Activated CD8-positive, alpha-beta memory T cell treated with anti-CD3 and anti-CD28 coated beads for 1 hour (primary cell): Measurements from ENCODE around the gene PSRC1.

ENCODE experiments used
- DNase-seq, 2 donors: peaks; one replicate each; pipeline ENCODE4 v3.0.0-alpha.2; 2020; ENCODE audit warnings: low read depth in 1 of 2; ENCODE audit errors: extremely low read depth in 1 of 2

The PSRC1 gene

DNA sequence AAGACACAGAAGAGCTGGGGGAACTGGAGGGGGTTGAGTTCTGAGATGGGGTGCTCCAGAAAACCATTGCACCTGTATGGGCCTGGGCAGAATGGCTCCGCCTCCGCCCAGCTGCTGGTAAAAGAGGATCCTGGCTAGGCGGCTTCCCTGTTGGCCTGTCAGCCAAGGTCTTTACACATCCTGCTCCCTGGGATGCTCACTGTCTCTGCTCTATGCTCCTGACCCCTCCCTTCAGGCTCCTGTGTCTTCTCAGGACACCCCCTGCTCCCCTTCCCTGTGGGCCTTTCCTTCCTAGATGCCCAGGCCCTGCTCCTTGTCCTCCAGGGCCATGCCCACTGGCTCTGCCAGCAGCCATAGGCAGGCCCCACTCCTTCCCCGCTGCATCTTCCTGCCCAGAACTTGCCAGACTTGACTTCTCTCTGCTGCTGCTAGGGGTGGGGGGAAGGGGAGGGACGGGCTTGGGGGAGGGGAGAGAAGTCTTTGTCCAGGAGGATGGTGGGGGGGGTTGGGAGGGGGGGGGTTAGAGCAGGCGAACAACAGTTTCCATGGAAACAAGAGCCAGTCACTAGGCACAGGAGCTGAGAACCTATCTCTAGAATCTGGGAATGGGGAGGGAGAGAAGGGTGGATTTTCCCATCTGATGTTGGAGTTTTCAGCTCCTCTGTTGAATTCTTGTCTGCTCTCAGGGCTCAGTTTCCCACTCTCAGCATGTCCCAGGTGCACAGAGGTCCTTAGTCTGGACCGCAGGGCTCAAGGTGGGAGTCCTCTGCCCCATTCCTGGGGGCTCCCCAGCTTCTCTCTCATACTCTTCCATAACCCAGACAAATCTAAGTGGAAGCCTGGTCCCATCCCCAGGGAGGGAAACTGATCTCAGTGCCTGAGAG lies 23.0 kb downstream of the PSRC1 start:
- DNase-seq, result no peak

DNA sequence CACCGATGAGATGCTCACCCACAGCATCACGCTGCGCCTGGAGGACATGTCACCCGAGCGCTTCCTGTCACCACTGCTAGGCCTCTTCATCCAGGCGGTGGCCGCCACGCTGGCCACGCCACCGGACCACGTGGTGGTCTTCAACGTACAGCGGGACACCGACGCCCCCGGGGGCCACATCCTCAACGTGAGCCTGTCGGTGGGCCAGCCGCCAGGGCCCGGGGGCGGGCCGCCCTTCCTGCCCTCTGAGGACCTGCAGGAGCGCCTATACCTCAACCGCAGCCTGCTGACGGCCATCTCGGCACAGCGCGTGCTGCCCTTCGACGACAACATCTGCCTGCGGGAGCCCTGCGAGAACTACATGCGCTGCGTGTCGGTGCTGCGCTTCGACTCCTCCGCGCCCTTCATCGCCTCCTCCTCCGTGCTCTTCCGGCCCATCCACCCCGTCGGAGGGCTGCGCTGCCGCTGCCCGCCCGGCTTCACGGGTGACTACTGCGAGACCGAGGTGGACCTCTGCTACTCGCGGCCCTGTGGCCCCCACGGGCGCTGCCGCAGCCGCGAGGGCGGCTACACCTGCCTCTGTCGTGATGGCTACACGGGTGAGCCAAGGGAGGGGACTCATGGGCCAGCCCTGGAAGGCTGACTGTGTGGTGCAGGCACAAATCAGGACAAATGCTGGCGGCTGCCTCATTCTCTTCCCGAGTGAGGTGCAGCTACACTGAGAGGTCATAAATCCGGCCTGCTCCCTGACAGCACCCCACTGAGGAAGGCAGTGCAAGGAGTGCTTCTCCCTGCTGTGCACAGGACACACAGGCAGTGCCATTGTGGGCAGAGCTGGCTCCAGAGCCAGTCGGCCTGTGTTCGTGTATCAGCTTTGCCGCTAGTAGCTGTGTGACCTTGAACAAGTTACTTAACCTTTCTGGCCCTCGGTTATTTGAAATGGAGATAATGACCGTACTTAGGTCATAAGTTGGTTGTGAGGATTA lies 24.2 kb downstream of the PSRC1 start:
- DNase-seq, result no peak

DNA sequence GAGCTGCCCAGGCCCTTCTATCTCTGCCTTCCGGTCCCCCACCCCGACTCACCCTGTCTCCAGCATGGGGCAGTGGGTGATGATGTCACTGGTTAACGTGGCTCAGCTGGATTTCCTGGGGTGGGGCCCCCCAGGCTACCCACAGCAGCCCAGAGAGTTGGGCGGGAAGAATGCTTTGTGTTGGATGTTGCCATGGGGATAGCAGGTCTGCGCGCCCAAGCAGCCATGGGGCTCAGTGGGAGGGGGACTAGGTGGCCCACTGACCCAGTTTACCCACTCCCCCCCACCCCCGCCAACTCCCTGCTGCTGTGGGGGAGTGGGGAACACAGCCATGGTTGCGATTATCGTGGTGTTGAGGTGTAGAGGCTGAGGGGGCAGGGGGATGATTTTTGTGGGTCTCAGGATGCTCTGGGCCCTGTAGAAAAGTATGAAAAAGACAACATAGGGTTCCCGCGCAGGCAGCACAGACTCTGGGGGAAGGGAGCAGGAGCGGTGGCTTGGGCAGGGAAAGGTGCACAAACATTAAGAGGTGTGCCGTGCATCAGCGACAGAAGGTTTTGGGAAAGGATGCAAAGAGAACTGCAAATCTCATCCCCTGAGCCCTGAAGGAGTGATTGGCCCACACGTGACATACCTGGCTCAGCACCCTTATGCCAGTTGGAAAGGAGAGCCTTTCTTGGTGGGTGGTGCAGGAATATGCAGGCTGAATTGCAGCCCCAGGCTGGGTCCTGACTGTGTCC lies 25.1 kb downstream of the PSRC1 start:
- DNase-seq, result no peak

DNA sequence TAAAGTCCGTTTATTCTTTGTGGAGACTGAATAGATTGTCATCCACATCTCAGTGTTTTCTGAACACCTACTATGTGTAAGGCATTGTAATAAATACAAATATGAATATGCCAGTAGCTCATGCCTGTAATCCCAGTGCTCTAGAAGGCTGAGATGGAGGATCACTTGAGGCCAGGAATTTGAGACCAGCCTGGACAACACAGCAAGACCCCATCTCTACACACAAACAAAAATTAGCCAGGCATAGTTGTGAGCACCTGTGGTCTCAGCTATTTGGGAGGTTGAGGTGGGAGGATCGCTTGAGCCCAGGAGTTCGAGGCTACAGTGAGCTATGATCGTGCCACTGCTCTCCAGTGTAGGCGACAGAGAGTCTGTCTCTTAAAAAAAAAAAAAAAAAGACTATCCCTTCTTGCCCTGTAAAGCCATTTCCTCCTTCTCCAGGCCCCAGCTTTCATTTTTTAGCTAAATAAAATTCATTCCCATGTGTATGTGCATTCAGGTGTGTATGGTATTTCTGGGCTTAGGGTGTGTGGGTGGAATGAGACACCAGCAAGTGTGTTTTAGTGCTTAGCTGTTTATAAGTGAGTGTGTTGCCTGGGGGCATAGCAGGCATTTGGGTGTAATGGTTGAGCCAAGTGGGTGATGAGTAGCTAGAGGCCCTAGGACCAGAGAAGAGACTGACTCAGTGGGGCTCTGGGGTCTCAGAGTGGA lies 25.8 kb downstream of the PSRC1 start:
- DNase-seq, result no peak

DNA sequence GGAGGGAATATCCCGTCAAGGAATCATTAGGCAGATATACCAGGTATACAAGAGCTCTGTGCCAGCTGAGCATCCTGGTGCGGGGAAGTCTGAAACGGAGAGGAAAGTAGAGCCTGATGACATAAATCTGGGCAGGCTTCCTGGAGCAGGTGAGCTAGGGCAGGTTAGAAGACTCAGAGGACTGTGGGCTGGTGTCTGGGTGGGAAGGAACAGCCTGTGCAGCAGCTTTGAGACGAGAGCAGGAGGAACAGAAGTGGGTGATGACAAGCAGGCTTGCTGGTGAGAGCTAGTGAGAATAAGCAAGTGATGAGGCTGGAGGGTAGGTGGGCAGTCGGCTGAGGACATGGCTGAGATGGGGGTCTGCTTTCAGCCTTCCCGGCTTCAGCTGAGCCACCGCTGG lies 26.9 kb downstream of the PSRC1 start:
- DNase-seq, result no peak

DNA sequence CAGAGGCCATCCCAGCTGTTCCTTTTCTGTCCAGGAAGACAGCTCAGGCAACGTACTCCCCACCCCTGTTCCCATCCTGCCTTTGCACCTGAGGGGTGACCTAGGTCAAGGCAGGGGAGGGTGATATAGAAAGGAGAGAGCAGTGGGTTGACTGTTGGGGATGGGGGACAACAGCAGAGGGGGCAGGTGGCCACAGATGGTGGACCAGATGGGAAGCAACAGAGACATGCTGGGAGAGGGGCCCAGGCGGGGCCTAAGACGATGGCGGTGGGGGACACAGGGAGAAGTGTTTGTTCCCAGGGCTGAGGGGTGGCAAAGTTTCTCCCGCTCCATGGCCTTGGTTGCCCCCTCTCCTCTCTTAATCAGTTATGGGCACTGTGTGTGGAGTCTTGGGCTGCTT lies 27.3 kb downstream of the PSRC1 start:
- no peak for DNase-seq

DNA sequence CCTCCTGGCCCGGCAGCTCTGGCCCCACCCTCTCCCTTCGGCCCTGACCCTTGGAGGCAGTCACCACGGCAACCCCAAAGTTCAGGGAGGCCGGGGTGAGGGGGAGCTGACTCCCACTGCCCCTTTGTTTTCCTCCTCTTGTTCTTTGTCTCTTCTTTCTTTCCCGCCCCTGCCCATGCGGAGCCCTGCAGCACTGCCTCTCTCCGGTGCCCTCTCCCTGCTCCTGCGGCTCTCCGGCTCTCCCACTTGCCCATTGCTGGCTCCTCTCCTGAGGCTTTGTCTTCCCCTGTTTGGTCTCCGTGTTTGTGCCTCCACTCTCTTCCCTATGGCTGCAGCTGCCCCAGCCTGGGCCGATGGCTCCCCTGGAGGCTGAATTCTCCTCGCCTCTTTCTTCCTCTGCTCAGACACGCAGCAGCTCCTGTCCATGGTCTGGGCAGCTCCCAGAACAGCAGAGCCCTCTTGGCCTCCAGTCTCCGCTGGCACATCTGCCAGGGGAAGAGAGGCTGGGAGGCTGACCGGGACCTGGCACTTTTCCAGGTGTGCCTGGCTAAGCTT lies 27.8 kb downstream of the PSRC1 start:
- DNase-seq, result no peak

DNA sequence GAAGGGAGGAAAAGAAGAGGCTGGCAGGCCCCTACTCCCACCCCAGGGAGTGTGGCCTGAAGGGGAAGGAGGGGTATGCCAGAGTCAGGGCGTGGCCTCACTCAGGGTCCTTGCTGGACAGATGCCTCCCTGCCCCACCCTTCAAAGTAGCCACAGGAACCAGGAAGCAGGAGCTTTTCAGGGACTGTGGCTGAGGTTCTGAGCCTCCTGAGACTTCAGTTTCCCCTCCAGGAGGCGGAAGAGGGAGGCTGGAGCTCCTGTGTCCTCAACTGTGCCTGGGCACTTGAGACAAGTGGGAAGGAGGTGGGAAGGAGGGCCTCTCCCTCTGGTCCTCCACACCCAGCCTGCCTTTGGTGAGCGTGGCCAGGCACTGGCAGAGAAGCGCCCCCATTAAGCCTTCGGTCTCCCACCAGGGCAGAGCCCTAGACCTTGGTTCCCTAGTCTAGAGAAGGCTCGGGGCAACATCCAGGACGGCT lies 28.3 kb downstream of the PSRC1 start:
- no peak for DNase-seq

DNA sequence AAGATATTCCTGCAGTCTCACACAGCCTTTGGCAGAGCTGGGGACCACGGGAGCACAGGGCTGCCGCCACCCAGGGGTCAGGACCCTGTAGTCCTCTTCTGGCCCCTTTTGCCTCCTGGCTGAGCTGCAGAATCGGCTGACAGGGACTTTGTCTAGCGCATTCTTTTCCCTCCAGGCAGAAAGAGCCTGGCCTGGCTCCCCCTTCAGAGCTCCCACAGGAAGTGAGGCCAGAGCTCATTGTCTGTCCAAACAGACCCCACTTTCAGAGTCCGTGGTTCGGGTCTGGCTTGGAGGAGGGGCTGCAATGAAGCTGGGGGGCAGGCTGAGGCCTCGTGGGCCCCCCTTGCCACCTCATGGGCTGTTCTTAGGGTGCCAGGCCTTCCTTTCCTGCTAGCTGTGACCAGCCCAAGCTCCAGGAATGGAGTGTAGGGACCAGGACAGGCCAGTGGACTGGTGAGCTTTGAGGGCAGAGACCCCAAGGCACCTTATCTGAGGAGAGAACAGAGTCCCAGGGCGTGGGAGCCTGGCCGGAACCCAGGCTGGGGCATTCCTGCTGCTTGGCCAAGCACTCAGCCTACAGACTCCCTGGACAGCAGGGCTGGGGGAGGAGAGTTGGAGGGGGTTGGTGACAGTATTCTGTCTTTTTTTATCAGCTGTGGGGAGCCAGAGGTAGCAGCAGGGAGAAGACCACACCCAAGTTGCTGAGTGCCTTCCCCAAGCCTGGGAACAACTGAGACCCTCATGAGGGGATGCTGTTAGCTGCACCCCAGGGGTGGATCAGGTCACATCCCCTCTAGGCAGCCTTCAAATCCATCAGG lies 28.9 kb downstream of the PSRC1 start:
- DNase-seq, result no peak

DNA sequence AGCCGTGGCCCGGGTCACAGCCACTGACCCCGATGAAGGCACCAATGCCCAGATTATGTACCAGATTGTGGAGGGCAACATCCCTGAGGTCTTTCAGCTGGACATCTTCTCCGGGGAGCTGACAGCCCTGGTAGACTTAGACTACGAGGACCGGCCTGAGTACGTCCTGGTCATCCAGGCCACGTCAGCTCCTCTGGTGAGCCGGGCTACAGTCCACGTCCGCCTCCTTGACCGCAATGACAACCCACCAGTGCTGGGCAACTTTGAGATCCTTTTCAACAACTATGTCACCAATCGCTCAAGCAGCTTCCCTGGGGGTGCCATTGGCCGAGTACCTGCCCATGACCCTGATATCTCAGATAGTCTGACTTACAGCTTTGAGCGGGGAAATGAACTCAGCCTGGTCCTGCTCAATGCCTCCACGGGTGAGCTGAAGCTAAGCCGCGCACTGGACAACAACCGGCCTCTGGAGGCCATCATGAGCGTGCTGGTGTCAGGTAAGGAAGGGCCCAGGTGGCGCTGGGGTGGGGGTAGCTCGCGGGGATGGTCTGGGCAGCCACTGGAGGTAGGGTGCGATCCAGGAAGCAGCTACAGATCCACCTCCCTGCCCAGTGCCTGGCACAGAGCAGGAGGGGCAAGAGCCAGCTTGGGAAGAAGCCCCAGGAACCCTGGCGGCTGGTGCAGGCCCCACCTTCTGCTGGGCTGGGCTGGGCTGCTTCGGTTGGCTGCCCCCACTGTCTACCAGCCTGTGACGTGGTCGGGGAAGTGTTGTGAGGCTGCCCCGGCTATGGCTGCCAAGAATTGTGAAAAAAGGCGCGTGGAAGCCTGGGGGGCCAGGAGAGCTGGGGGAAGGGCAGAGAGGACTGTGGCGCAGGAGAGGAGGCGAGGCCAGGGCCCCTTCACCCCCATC lies 29.8 kb downstream of the PSRC1 start:
- no peak for DNase-seq

DNA sequence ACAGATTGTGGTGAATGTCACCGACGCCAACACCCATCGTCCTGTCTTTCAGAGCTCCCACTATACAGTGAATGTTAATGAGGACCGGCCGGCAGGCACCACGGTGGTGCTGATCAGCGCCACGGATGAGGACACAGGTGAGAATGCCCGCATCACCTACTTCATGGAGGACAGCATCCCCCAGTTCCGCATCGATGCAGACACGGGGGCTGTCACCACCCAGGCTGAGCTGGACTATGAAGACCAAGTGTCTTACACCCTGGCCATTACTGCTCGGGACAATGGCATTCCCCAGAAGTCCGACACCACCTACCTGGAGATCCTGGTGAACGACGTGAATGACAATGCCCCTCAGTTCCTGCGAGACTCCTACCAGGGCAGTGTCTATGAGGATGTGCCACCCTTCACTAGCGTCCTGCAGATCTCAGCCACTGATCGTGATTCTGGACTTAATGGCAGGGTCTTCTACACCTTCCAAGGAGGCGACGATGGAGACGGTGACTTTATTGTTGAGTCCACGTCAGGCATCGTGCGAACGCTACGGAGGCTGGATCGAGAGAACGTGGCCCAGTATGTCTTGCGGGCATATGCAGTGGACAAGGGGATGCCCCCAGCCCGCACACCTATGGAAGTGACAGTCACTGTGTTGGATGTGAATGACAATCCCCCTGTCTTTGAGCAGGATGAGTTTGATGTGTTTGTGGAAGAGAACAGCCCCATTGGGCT lies 30.6 kb downstream of the PSRC1 start:
- DNase-seq, result no peak

DNA sequence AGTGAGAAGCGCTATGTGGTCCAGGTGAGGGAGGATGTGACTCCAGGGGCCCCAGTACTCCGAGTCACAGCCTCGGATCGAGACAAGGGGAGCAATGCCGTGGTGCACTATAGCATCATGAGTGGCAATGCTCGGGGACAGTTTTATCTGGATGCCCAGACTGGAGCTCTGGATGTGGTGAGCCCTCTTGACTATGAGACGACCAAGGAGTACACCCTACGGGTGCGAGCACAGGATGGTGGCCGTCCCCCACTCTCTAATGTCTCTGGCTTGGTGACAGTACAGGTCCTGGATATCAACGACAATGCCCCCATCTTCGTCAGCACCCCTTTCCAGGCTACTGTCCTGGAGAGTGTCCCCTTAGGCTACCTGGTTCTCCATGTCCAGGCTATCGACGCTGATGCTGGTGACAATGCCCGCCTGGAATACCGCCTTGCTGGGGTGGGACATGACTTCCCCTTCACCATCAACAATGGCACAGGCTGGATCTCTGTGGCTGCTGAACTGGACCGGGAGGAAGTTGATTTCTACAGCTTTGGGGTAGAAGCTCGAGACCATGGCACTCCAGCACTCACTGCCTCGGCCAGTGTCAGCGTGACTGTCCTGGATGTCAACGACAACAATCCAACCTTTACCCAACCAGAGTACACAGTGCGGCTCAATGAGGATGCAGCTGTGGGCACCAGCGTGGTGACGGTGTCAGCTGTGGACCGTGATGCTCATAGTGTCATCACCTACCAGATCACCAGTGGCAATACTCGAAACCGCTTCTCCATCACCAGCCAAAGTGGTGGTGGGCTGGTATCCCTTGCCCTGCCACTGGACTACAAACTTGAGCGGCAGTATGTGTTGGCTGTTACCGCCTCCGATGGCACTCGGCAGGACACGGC lies 31.4 kb downstream of the PSRC1 start:
- DNase-seq, result no peak

DNA sequence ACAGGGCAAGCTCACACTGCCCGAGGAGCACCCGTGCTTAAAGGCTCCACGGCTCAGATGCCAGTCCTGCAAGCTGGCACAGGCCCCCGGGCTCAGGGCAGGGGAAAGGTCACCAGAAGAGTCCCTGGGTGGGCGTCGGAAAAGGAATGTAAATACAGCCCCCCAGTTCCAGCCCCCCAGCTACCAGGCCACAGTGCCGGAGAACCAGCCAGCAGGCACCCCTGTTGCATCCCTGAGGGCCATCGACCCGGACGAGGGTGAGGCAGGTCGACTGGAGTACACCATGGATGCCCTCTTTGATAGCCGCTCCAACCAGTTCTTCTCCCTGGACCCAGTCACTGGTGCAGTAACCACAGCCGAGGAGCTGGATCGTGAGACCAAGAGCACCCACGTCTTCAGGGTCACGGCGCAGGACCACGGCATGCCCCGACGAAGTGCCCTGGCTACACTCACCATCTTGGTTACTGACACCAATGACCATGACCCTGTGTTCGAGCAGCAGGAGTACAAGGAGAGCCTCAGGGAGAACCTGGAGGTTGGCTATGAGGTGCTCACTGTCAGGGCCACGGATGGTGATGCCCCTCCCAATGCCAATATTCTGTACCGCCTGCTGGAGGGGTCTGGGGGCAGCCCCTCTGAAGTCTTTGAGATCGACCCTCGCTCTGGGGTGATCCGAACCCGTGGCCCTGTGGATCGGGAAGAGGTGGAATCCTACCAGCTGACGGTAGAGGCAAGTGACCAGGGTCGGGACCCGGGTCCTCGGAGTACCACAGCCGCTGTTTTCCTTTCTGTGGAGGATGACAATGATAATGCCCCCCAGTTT lies 32.3 kb downstream of the PSRC1 start:
- no peak for DNase-seq

DNA sequence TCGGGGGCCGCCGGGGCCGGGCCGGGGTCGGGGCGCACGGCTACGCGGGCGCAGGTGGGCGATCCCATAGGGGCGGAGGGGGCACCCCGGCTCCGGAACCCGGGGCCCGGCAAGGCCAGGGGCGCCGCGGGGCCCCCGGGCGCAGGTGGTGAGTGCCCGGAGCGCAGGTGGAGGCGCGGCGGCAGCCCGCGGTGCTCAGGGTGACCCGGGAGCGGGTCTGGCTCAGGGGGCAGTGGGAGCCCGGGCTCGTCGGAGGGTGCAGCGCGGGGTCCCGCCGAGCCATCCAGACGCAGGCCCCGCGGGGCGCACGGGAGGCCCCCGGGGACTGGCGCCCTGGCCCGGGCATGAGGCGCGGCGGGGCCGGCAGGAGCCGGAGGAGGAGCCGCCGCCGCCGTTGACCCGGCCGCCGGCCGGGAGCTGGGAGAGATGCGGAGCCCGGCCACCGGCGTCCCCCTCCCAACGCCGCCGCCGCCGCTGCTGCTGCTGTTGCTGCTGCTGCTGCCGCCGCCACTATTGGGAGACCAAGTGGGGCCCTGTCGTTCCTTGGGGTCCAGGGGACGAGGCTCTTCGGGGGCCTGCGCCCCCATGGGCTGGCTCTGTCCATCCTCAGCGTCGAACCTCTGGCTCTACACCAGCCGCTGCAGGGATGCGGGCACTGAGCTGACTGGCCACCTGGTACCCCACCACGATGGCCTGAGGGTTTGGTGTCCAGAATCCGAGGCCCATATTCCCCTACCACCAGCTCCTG lies 33.1 kb downstream of the PSRC1 start:
- DNase-seq, result no peak
